Measurements from ENCODE around the gene ZNF573. TPM values are rescaled to one million over a fixed set of nuclear protein-coding genes. Genes with fewer than 3 reads are reported as not detected.
"Not testable (repeated sequence)": the region's sequence is repeated elsewhere in the genome, so short reads cannot be mapped to it uniquely, and the experiment has no call there.

ZNF573 gene
- total RNA-seq, 1 experiment from 2014 or later, result 12.4 TPM

DNA sequence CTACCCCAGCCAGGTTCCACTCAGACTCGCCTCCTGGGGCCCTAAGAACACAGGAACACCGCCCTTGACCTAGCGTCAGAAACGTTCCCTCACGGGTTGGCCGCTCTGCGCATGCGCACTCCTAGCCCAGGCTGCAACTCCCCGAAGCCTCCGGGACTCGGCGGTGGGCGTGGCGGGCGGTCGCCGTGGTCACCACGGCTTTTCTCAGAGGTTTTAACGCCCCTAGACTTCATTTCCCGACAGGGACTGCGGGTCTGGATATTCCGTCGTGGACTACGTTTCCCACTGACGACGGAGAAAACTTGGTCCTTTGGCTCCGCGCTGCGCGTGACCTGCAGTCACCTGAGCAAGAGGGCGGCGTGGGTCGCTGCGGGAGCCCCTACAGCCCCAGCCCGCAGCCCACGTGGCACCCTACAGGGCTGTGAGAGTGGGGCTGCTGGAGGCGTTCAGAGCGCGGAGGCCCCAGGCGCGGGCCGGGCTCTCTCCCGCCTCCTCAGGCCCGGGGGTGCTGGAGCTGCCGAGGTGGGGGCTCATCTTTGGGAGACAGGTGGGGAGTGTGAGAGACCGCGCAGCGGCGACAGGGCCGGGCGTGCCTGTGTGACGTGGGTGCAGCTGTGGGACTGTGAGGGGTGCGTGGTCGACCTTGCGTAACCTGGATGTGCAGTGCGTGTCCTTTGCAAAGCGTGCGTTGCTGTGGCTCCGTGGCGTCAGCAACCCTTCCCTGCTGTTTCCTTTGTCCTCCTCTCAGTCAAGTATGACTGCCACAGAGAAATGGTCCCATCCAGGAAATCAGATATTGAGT lies 38.0 kb upstream of the ZNF573 start (continued):
- no peak; the same call in 1 of the 2 replicates for TF ChIP-seq ZBTB43 (CRISPR knock-in tag; IDR thresholded peaks at IDR 0.05)
- TF ChIP-seq ZNF121 (CRISPR knock-in tag; IDR thresholded peaks at IDR 0.05), result no peak
- TF ChIP-seq NFE2L1 (CRISPR knock-in tag; IDR thresholded peaks at IDR 0.05), result peak; percentile 51; the same call in 1 of the 2 replicates
- TF ChIP-seq GRHL2 (CRISPR knock-in tag; IDR thresholded peaks at IDR 0.05; ENCODE audit: insufficient replicate concordance, severe bottlenecking), result no peak
- TF ChIP-seq OVOL2 (CRISPR knock-in tag; IDR thresholded peaks at IDR 0.05; ENCODE audit: borderline replicate concordance), result no peak
- 0 out of 2 replicates have a peak, but pooled peaks have one; percentile 19 for TF ChIP-seq PRDM15 (CRISPR knock-in tag; IDR thresholded peaks at IDR 0.05)
- peak; percentile 51; the same call in 1 of the 2 replicates for TF ChIP-seq SP1 (CRISPR knock-in tag; conservative IDR thresholded peaks at IDR 0.05)
- no peak for TF ChIP-seq NR2C2 (CRISPR knock-in tag; IDR thresholded peaks at IDR 0.05)
- no peak for TF ChIP-seq ZNF425 (CRISPR knock-in tag; conservative IDR thresholded peaks at IDR 0.05)
- TF ChIP-seq E2F1 (CRISPR knock-in tag; IDR thresholded peaks at IDR 0.05), result no peak
- TF ChIP-seq, protein P1, sequence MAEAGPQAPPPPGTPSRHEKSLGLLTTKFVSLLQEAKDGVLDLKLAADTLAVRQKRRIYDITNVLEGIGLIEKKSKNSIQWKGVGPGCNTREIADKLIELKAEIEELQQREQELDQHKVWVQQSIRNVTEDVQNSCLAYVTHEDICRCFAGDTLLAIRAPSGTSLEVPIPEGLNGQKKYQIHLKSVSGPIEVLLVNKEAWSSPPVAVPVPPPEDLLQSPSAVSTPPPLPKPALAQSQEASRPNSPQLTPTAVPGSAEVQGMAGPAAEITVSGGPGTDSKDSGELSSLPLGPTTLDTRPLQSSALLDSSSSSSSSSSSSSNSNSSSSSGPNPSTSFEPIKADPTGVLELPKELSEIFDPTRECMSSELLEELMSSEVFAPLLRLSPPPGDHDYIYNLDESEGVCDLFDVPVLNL (CRISPR knock-in tag; IDR thresholded peaks at IDR 0.05; ENCODE audit: borderline replicate concordance, low read depth), result no peak
- peak; percentile 91 for TF ChIP-seq FOXP1 (CRISPR knock-in tag; IDR thresholded peaks at IDR 0.05; ENCODE audit: borderline replicate concordance)
- TF ChIP-seq IRF2 (CRISPR knock-in tag; IDR thresholded peaks at IDR 0.05; ENCODE audit: borderline replicate concordance, low read depth), result no peak
- peak; percentile 88 for TF ChIP-seq ZNF232 (CRISPR knock-in tag; IDR thresholded peaks at IDR 0.05)
- TF ChIP-seq CBFB (CRISPR knock-in tag; IDR thresholded peaks at IDR 0.05; ENCODE audit: low read depth), result no peak

- H3K36me3 Mint-ChIP-seq, result peaks cover 37% of the 10 kb centered on the region
- POLR2A ChIA-PET; H3K4me3 Mint-ChIP-seq; DNase-seq (ENCODE audit: low spot score); CTCF ChIA-PET; ATAC-seq; H3K27ac Mint-ChIP-seq: not testable (repeated sequence)
- peaks cover 43% of the 10 kb centered on the region for H3K9me3 Mint-ChIP-seq
- H3K27me3 Mint-ChIP-seq (ENCODE audit: low read depth), result peaks cover 16% of the 10 kb centered on the region
- H3K4me1 Mint-ChIP-seq, result peaks cover 10% of the 10 kb centered on the region
Observed at GRCh38 chr19:37815611-37816010, 36.2 kb upstream of the ZNF573 start.

Data from WTC11 (cell line).